HEK293 (cell line): ENCODE results near the gene ZNF766.

Experiments
- CTCF ChIA-PET: fragments of 350-600 bp; formaldehyde crosslinking; extraction: SDS; loops from one replicate; lab custom pipeline; 2021; ENCODE audit warnings: antibody characterized with exemption; lab: Yijun Ruan, JAX
- POLR2A ChIA-PET: fragments of 300-600 bp; formaldehyde crosslinking; extraction: SDS; loops from one replicate; lab custom pipeline; 2020; ENCODE audit warnings: antibody characterized with exemption, inconsistent platforms; lab: Yijun Ruan, JAX
- H3K27ac ChIP-seq: fragments of 200-500 bp; sonication (Bioruptor generic); 2 replicates; pipeline ENCODE4 v1.5.1; 2014; ENCODE audit warnings: low read depth, low read length, control low read depth, inconsistent platforms; ENCODE audit errors: extremely low read depth
- H3K36me3 ChIP-seq, 2 experiments: fragments of 200-500 bp in 1 of 2; sonication (Bioruptor generic) in 1 of 2; 1 replicate in 1 of 2; 2 replicates in 1 of 2; pipeline ENCODE4 v1.5.1; 2014 to 2017; ENCODE audit warnings: inconsistent platforms in 2 of 2, low read length in 2 of 2; ENCODE audit not compliant: control insufficient read depth in 2 of 2, insufficient read depth in 1 of 2
- H3K4me1 ChIP-seq: fragments of 200-500 bp; sonication (Bioruptor generic); 2 replicates; pipeline ENCODE4 v1.5.1; 2014; ENCODE audit warnings: mild to moderate bottlenecking, low read length, inconsistent platforms; ENCODE audit not compliant: control insufficient read depth, insufficient read depth
- H3K4me3 ChIP-seq: 2 replicates; pipeline ENCODE4 v1.5.1; 2011; ENCODE audit warnings: low read depth, mild to moderate bottlenecking, control low read depth, low read length, moderate library complexity
- H3K9me3 ChIP-seq: fragments of 200-500 bp; sonication (Bioruptor generic); 2 replicates; pipeline ENCODE4 v1.5.1; 2014; ENCODE audit warnings: low read depth, low read length, inconsistent platforms; ENCODE audit not compliant: control insufficient read depth, insufficient read depth
- BCL11B ChIP-seq: fragments of 450-650 bp; formaldehyde crosslinking; IDR thresholded peaks from 2 replicates; pipeline ENCODE4 v1.5.1; 2016; ENCODE audit warnings: low read depth, missing biosample characterization, missing genetic modification characterization
- CTCF ChIP-seq: fragments of 450-650 bp; formaldehyde crosslinking; IDR thresholded peaks from 2 replicates; pipeline ENCODE4 v1.5.1; 2016; ENCODE audit warnings: missing biosample characterization, missing genetic modification characterization
- FEZF1 ChIP-seq: fragments of 450-650 bp; formaldehyde crosslinking; IDR thresholded peaks from 2 replicates; pipeline ENCODE4 v1.5.1; 2016; ENCODE audit warnings: missing biosample characterization, missing genetic modification characterization
- GFI1B ChIP-seq: fragments of 450-650 bp; formaldehyde crosslinking; IDR thresholded peaks from 2 replicates; pipeline ENCODE4 v1.5.1; 2016; ENCODE audit warnings: missing biosample characterization, missing genetic modification characterization
- IKZF3 ChIP-seq: fragments of 450-650 bp; IDR thresholded peaks from 2 replicates; pipeline ENCODE4 v1.5.0; 2018; ENCODE audit warnings: missing biosample characterization, mild to moderate bottlenecking, missing genetic modification characterization, moderate library complexity
- KLF17 ChIP-seq: fragments of 450-650 bp; formaldehyde crosslinking; IDR thresholded peaks from 2 replicates; pipeline ENCODE4 v1.5.1; 2016; ENCODE audit warnings: missing biosample characterization, missing genetic modification characterization
- PRDM10 ChIP-seq: fragments of 450-650 bp; formaldehyde crosslinking; IDR thresholded peaks from 2 replicates; pipeline ENCODE4 v1.5.1; 2016; ENCODE audit warnings: missing biosample characterization, missing genetic modification characterization
- SP3 ChIP-seq: fragments of 450-650 bp; formaldehyde crosslinking; IDR thresholded peaks from 2 replicates; pipeline ENCODE4 v1.5.1; 2016; ENCODE audit warnings: missing biosample characterization, missing genetic modification characterization
- ZEB2 ChIP-seq: fragments of 450-650 bp; formaldehyde crosslinking; IDR thresholded peaks from 2 replicates; pipeline ENCODE4 v1.5.1; 2016; ENCODE audit warnings: missing biosample characterization, missing genetic modification characterization
- ZFP41 ChIP-seq: fragments of 450-650 bp; formaldehyde crosslinking; IDR thresholded peaks from 2 replicates; pipeline ENCODE4 v1.5.1; 2016; ENCODE audit warnings: missing biosample characterization, missing genetic modification characterization, borderline replicate concordance
- ZNF10 ChIP-seq: fragments of 450-650 bp; formaldehyde crosslinking; IDR thresholded peaks from 2 replicates; pipeline ENCODE4 v1.5.1; 2017; ENCODE audit warnings: missing biosample characterization, missing genetic modification characterization
- ZNF138 ChIP-seq: fragments of 450-650 bp; formaldehyde crosslinking; IDR thresholded peaks from 2 replicates; pipeline ENCODE4 v1.5.1; 2016; ENCODE audit warnings: missing biosample characterization, missing genetic modification characterization, borderline replicate concordance
- ZNF24 ChIP-seq: fragments of 450-650 bp; formaldehyde crosslinking; IDR thresholded peaks from 2 replicates; pipeline ENCODE4 v1.5.1; 2016; ENCODE audit warnings: missing biosample characterization, missing genetic modification characterization
- ZNF292 ChIP-seq: fragments of 450-650 bp; formaldehyde crosslinking; IDR thresholded peaks from 2 replicates; pipeline ENCODE4 v1.5.1; 2016; ENCODE audit warnings: low read depth, missing biosample characterization, missing genetic modification characterization, borderline replicate concordance
- ZNF362 ChIP-seq: fragments of 450-650 bp; formaldehyde crosslinking; IDR thresholded peaks from 2 replicates; pipeline ENCODE4 v1.5.1; 2016; ENCODE audit warnings: missing biosample characterization, missing genetic modification characterization
- ZNF621 ChIP-seq: fragments of 450-650 bp; formaldehyde crosslinking; IDR thresholded peaks from 2 replicates; pipeline ENCODE4 v1.5.1; 2017; ENCODE audit warnings: missing biosample characterization, missing genetic modification characterization
- ZNF639 ChIP-seq: fragments of 450-650 bp; formaldehyde crosslinking; IDR thresholded peaks from 2 replicates; pipeline ENCODE4 v1.5.1; 2016; ENCODE audit warnings: missing biosample characterization, missing genetic modification characterization
- ZNF654 ChIP-seq: fragments of 450-650 bp; formaldehyde crosslinking; IDR thresholded peaks from 2 replicates; pipeline ENCODE4 v1.5.1; 2016; ENCODE audit warnings: low read depth, missing biosample characterization, missing genetic modification characterization
- ZNF660 ChIP-seq: fragments of 450-650 bp; IDR thresholded peaks from 2 replicates; pipeline ENCODE4 v1.5.1; 2018; ENCODE audit warnings: missing biosample characterization, mild to moderate bottlenecking, missing genetic modification characterization
- ZNF664 ChIP-seq: fragments of 450-650 bp; formaldehyde crosslinking; IDR thresholded peaks from 2 replicates; pipeline ENCODE4 v1.5.1; 2016; ENCODE audit warnings: missing biosample characterization, missing genetic modification characterization
- ZNF677 ChIP-seq: fragments of 450-650 bp; IDR thresholded peaks from 2 replicates; pipeline ENCODE4 v1.5.0; 2018; ENCODE audit warnings: missing biosample characterization, mild to moderate bottlenecking, missing genetic modification characterization, moderate library complexity
- ZNF701 ChIP-seq: fragments of 450-650 bp; formaldehyde crosslinking; IDR thresholded peaks from 2 replicates; pipeline ENCODE4 v1.5.1; 2016; ENCODE audit warnings: missing biosample characterization, missing genetic modification characterization
- ZNF747 ChIP-seq: fragments of 450-650 bp; formaldehyde crosslinking; IDR thresholded peaks from 2 replicates; pipeline ENCODE4 v1.5.1; 2016; ENCODE audit warnings: missing biosample characterization, missing genetic modification characterization
- ZNF76 ChIP-seq: fragments of 450-650 bp; formaldehyde crosslinking; IDR thresholded peaks from 2 replicates; pipeline ENCODE4; 2016; ENCODE audit warnings: low read depth, missing biosample characterization, missing genetic modification characterization, borderline replicate concordance
- ZNF768 ChIP-seq: fragments of 450-650 bp; formaldehyde crosslinking; IDR thresholded peaks from 2 replicates; pipeline ENCODE4 v1.5.1; 2018; ENCODE audit warnings: missing biosample characterization, mild to moderate bottlenecking, missing genetic modification characterization
- ZNF777 ChIP-seq: fragments of 450-650 bp; formaldehyde crosslinking; IDR thresholded peaks from 2 replicates; pipeline ENCODE4 v1.5.1; 2017; ENCODE audit warnings: missing biosample characterization, missing genetic modification characterization, borderline replicate concordance
- ZSCAN16 ChIP-seq: fragments of 450-650 bp; formaldehyde crosslinking; IDR thresholded peaks from 2 replicates; pipeline ENCODE4 v1.5.1; 2016; ENCODE audit warnings: missing biosample characterization, missing genetic modification characterization
- TF ChIP-seq, protein P1 (sequence below): IDR thresholded peaks from 2 replicates; pipeline ENCODE4 v1.6.1; 2011; ENCODE audit warnings: mild to moderate bottlenecking, low read depth, low read length, borderline replicate concordance

The ZNF766 gene

GRCh38 chr19:52237771-52238400, 31.5 kb upstream of the ZNF766 start:
- H3K4me1 ChIP-seq: no peaks in the 10 kb centered on the region
- no peak overlapping the region for H3K4me3 ChIP-seq
- H3K36me3 ChIP-seq: no peaks in the 10 kb centered on the region; a peak in 1 of 3 replicates
- CTCF ChIA-PET: interaction anchor here (0.6 to 1.5 kb wide), 21 partner anchors 8 to 511 kb away, joined by 3 to 13 read pairs (median 4); partner anchors contain the start of gene ZNF616
- no peaks in the 10 kb centered on the region; the same call in 1 of the 2 replicates for H3K9me3 ChIP-seq
- POLR2A ChIA-PET: no interaction called here
- no peak overlapping the region for H3K27ac ChIP-seq
- TF ChIP-seq ZNF777 (tag by site-specific recombination) (no peak), ZNF664 (tag by site-specific recombination) (0 out of 2 replicates have a peak, but pooled peaks have one; percentile 24), ZFP41 (tag by site-specific recombination) (no peak), ZNF292 (no peak), ZNF660 (tag by site-specific recombination) (peak; percentile 76; the same call in 1 of the 2 replicates), ZNF639 (tag by site-specific recombination) (no peak), ZNF654 (peak; percentile 73), GFI1B (tag by site-specific recombination) (no peak), PRDM10 (tag by site-specific recombination) (peak; percentile 38; the same call in 1 of the 2 replicates), ZNF76 (tag by site-specific recombination) (no peak), CTCF (tag by site-specific recombination) (peak; percentile 42; the same call in 1 of the 2 replicates), ZNF747 (tag by site-specific recombination) (no peak), ZNF701 (tag by site-specific recombination) (no peak), ZEB2 (tag by site-specific recombination) (no peak), KLF17 (tag by site-specific recombination) (no peak), IKZF3 (tag by site-specific recombination) (no peak), ZNF362 (tag by site-specific recombination) (no peak), ZNF768 (tag by site-specific recombination) (no peak), BCL11B (tag by site-specific recombination) (no peak), ZNF677 (tag by site-specific recombination) (no peak), ZNF24 (tag by site-specific recombination) (no peak), SP3 (tag by site-specific recombination) (no peak), ZSCAN16 (tag by site-specific recombination) (peak; percentile 64; the same call in 1 of the 2 replicates), ZNF138 (tag by site-specific recombination) (no peak), ZNF10 (tag by site-specific recombination) (peak; percentile 75; the same call in 1 of the 2 replicates), FEZF1 (tag by site-specific recombination) (no peak), ZNF621 (no peak)
- TF ChIP-seq, protein P1, sequence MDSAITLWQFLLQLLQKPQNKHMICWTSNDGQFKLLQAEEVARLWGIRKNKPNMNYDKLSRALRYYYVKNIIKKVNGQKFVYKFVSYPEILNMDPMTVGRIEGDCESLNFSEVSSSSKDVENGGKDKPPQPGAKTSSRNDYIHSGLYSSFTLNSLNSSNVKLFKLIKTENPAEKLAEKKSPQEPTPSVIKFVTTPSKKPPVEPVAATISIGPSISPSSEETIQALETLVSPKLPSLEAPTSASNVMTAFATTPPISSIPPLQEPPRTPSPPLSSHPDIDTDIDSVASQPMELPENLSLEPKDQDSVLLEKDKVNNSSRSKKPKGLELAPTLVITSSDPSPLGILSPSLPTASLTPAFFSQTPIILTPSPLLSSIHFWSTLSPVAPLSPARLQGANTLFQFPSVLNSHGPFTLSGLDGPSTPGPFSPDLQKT: no peak
